PFSK-1 (cell line): ENCODE results near the gene ANKRD1.

ENCODE experiments used
- POLR2AphosphoS5 ChIP-seq: IDR thresholded peaks from 2 replicates; pipeline ENCODE4 v1.6.1; 2012; ENCODE audit warnings: low read depth, mild to moderate bottlenecking, control low read depth, low read length, moderate library complexity
- REST ChIP-seq, 2 experiments: IDR thresholded peaks; 2 replicates each; pipeline versions ENCODE4 v1.6.1 to v1.8.0; 2011 to 2012; ENCODE audit warnings: low read depth in 2 of 2, low read length in 2 of 2, control low read depth in 1 of 2, inconsistent platforms in 1 of 2, mild to moderate bottlenecking in 1 of 2, moderate library complexity in 1 of 2; ENCODE audit not compliant: insufficient read depth in 1 of 2
- TAF1 ChIP-seq: IDR thresholded peaks from 2 replicates; pipeline ENCODE4 v1.6.1; 2012; ENCODE audit warnings: low read length, control low read depth, borderline replicate concordance; ENCODE audit not compliant: insufficient read depth

- TF ChIP-seq POLR2AphosphoS5, result no peak
- TF ChIP-seq TAF1, result no peak
- TF ChIP-seq REST (IDR thresholded peaks at IDR 0.05; ENCODE audit: insufficient read depth in 1 of 2, low read depth in 2 of 2, low read length in 2 of 2), result no peak
These were observed 49.2 kb upstream of the ANKRD1 start for GRCh38 chr10:90969947-90970673.
